ENCODE measurements around the gene GABRB3. TPM values are rescaled to one million over a fixed set of nuclear protein-coding genes. Genes with fewer than 3 reads are reported as not detected.

GABRB3 gene
- total and polyA plus RNA-seq, 2 donors (not counting 3 experiments of a cell fraction or from before 2014, with no cell fraction given): 0.03 TPM; not detected in 1

DNA sequence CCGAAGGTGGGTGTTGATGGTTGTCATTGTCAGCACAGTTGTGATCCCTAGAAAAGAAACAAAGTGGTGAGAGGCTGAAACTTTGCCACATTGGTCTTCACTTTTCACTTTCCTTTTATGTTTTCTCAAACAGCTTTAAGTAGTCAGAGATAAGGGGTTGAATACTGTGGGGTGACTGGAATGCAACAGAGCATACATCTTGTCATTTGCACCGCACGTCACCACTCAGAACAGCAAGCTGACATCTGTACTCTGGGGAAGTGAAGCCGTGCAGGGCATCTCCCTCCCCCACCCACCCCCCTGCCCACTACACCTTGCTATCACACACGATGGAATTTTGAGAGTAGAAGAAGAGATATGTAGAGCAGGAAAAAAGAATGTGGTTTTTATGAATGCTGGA lies 211.7 kb downstream of the GABRB3 start:
- Histone ChIP-seq H3K79me2 (ENCODE audit: control insufficient read depth, insufficient read depth, low read length) (no peaks in the 10 kb centered on the region), H3K9ac (replicated peaks; ENCODE audit: extremely low read depth, insufficient read depth, low read length) (no peak overlapping the region), H3K9me1 (replicated peaks; ENCODE audit: control insufficient read depth, extremely low read depth, insufficient read depth, low read length) (no peaks in the 10 kb centered on the region), H2AFZ (ENCODE audit: low read depth, low read length) (no peak overlapping the region), H3K27ac (ENCODE audit: insufficient read depth, low read depth, low read length) (no peak overlapping the region), H4K20me1 (replicated peaks; ENCODE audit: control insufficient read depth, extremely low read depth, insufficient read depth, low read length) (no peaks in the 10 kb centered on the region), H3K27me3 (ENCODE audit: control insufficient read depth in 2 of 2, insufficient read depth in 2 of 2, low read length in 2 of 2) (no peaks in the 10 kb centered on the region), H3K4me1 (ENCODE audit: control insufficient read depth, extremely low read depth, insufficient read depth, low read length) (no peaks in the 10 kb centered on the region), H3K36me3 (ENCODE audit: control insufficient read depth in 2 of 2, extremely low read depth in 1 of 2, insufficient read depth in 2 of 2, low read length in 2 of 2) (no peaks in the 10 kb centered on the region), H3K4me3 (replicated peaks in 1 of 3; ENCODE audit: insufficient read depth in 1 of 3, low read depth in 1 of 3, low read length in 3 of 3) (no peak overlapping the region), H3K9me3 (replicated peaks; ENCODE audit: control insufficient read depth, insufficient read depth, low read length) (peaks cover 15% of the 10 kb centered on the region), H3K4me2 (ENCODE audit: insufficient read depth, low read length) (no peak overlapping the region)
- no TSS peak for BruUV-seq (replicated peaks)
- POLR2A ChIA-PET: no interaction called here
- dilution Hi-C loops (cut with MboI; ENCODE audit: extremely low pct_ligation_motif_present, low sequenced_read_pairs): no loop called here
- TF ChIP-seq FOS (IDR thresholded peaks at IDR 0.05; ENCODE audit: borderline replicate concordance, insufficient read depth, low read length): no peak
- TF ChIP-seq GATA2 (IDR thresholded peaks at IDR 0.05; ENCODE audit: insufficient read depth, insufficient read length, low read depth, low read length): no peak
- no peak for TF ChIP-seq MYC (IDR thresholded peaks at IDR 0.05; ENCODE audit: low read depth, low read length)
- TF ChIP-seq, protein P1, sequence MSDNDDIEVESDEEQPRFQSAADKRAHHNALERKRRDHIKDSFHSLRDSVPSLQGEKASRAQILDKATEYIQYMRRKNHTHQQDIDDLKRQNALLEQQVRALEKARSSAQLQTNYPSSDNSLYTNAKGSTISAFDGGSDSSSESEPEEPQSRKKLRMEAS (IDR thresholded peaks at IDR 0.05; ENCODE audit: insufficient read depth, insufficient read length): no peak
- TF ChIP-seq, protein P2, sequence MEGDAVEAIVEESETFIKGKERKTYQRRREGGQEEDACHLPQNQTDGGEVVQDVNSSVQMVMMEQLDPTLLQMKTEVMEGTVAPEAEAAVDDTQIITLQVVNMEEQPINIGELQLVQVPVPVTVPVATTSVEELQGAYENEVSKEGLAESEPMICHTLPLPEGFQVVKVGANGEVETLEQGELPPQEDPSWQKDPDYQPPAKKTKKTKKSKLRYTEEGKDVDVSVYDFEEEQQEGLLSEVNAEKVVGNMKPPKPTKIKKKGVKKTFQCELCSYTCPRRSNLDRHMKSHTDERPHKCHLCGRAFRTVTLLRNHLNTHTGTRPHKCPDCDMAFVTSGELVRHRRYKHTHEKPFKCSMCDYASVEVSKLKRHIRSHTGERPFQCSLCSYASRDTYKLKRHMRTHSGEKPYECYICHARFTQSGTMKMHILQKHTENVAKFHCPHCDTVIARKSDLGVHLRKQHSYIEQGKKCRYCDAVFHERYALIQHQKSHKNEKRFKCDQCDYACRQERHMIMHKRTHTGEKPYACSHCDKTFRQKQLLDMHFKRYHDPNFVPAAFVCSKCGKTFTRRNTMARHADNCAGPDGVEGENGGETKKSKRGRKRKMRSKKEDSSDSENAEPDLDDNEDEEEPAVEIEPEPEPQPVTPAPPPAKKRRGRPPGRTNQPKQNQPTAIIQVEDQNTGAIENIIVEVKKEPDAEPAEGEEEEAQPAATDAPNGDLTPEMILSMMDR (IDR thresholded peaks at IDR 0.05; ENCODE audit: extremely low read depth in 1 of 2, insufficient read depth in 1 of 2, low read depth in 1 of 2, low read length in 2 of 2): no peak
- TF ChIP-seq POLR2AphosphoS5 (IDR thresholded peaks at IDR 0.05; ENCODE audit: insufficient read depth, low read depth, low read length): no peak
- TF ChIP-seq EZH2 (IDR thresholded peaks at IDR 0.05; ENCODE audit: borderline replicate concordance, low read depth, low read length, severe bottlenecking): no peak
- TF ChIP-seq JUN (IDR thresholded peaks at IDR 0.05; ENCODE audit: borderline replicate concordance, insufficient read depth, insufficient read length, low read depth): no peak
- no peak for TF ChIP-seq POLR2A (IDR thresholded peaks at IDR 0.05; ENCODE audit: low read depth, low read length)
- intact Hi-C loops (cut with micrococcal nuclease): no loop called here
- DNase-seq (ENCODE audit: low read depth, low spot score) (no peak), FAIRE-seq (no peak)
- CTCF ChIA-PET: no interaction called here

Measured in endothelial cell of umbilical vein (primary cell).